AG04449 (cell line): ENCODE measurements around the gene ANKRD42.

Experiments
- CTCF ChIA-PET: fragments of 350-600 bp; formaldehyde crosslinking; extraction: SDS; loops from one replicate; lab custom pipeline; 2021; ENCODE audit warnings: antibody characterized with exemption; lab: Yijun Ruan, JAX
- POLR2A ChIA-PET: fragments of 400-600, 350-600 bp; formaldehyde crosslinking; extraction: SDS; loops from one replicate; lab custom pipeline; 2020; ENCODE audit warnings: antibody characterized with exemption, inconsistent platforms; lab: Yijun Ruan, JAX
- DNase-seq: peaks from one replicate; pipeline ENCODE4 v3.0.0-alpha.2; 2010; ENCODE audit warnings: low read depth, low spot score
- H3K4me3 ChIP-seq: 2 replicates; pipeline ENCODE4 v1.5.1; 2011; ENCODE audit warnings: low read depth, mild to moderate bottlenecking, control low read depth, low read length
- TF ChIP-seq, protein P1 (sequence below): IDR thresholded peaks from one replicate; pipeline ENCODE4 v1.5.1; 2011; ENCODE audit warnings: mild to moderate bottlenecking, moderate library complexity, low read length, control low read depth, inconsistent platforms; ENCODE audit not compliant: insufficient read depth; ENCODE audit errors: missing control alignments

ANKRD42 gene

GRCh38 chr11:83294208-83294607 lies 100.7 kb downstream of the ANKRD42 start:
- H3K4me3 ChIP-seq: no peak overlapping the region
- no peak for DNase-seq
- POLR2A ChIA-PET: no interaction called here
- TF ChIP-seq, protein P1, sequence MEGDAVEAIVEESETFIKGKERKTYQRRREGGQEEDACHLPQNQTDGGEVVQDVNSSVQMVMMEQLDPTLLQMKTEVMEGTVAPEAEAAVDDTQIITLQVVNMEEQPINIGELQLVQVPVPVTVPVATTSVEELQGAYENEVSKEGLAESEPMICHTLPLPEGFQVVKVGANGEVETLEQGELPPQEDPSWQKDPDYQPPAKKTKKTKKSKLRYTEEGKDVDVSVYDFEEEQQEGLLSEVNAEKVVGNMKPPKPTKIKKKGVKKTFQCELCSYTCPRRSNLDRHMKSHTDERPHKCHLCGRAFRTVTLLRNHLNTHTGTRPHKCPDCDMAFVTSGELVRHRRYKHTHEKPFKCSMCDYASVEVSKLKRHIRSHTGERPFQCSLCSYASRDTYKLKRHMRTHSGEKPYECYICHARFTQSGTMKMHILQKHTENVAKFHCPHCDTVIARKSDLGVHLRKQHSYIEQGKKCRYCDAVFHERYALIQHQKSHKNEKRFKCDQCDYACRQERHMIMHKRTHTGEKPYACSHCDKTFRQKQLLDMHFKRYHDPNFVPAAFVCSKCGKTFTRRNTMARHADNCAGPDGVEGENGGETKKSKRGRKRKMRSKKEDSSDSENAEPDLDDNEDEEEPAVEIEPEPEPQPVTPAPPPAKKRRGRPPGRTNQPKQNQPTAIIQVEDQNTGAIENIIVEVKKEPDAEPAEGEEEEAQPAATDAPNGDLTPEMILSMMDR: no peak
- CTCF ChIA-PET: interaction anchor here (0.9 to 13.3 kb wide), 7 partner anchors 10 to 577 kb away, joined by 3 to 369 read pairs (median 7); no protein-coding TSS in a partner anchor
